Liver (tissue), 9 donors: Measurements from ENCODE around the gene CHSY1. TPM values are rescaled to one million over a fixed set of nuclear protein-coding genes. Genes with fewer than 3 reads are reported as not detected.
"Not testable (repeated sequence)": the region's sequence is repeated elsewhere in the genome, so short reads cannot be mapped to it uniquely, and the experiment has no call there.

Experiments
- DNase-seq: peaks from one replicate; pipeline ENCODE4 v3.0.0-alpha.2; 2017; ENCODE audit warnings: low spot score
- H3K27ac ChIP-seq, 2 donors: one replicate each; pipeline ENCODE4 v1.7.0; 2013; ENCODE audit warnings: inconsistent platforms in 2 of 2, low read length in 2 of 2, control low read depth in 1 of 2, low read depth in 1 of 2, mild to moderate bottlenecking in 1 of 2
- H3K27me3 ChIP-seq, 4 donors: one replicate each; pipeline versions ENCODE4 v1.6.1 to v1.7.0; 2013; ENCODE audit warnings: low read length in 3 of 4, inconsistent platforms in 1 of 4, mild to moderate bottlenecking in 1 of 4, moderate library complexity in 1 of 4; ENCODE audit not compliant: control insufficient read depth in 4 of 4, insufficient read depth in 4 of 4
- H3K36me3 ChIP-seq, 4 donors: one replicate each; pipeline versions ENCODE4 v1.6.1 to v1.7.0; 2013; ENCODE audit warnings: low read length in 3 of 4, mild to moderate bottlenecking in 3 of 4, low read depth in 1 of 4, moderate library complexity in 1 of 4; ENCODE audit not compliant: control insufficient read depth in 4 of 4, insufficient read depth in 3 of 4
- H3K4me1 ChIP-seq, 4 donors: one replicate each; pipeline versions ENCODE4 v1.6.1 to v1.7.0; 2013; ENCODE audit warnings: low read length in 3 of 4, mild to moderate bottlenecking in 3 of 4, moderate library complexity in 1 of 4; ENCODE audit not compliant: control insufficient read depth in 4 of 4, insufficient read depth in 4 of 4
- H3K4me3 ChIP-seq, 3 donors: one replicate each; pipeline versions ENCODE4 v1.6.1 to v1.7.0; 2013; ENCODE audit warnings: low read length in 3 of 3, control low read depth in 1 of 3, low read depth in 1 of 3, mild to moderate bottlenecking in 1 of 3
- H3K9ac ChIP-seq, 2 donors: one replicate each; pipeline ENCODE4 v1.7.0; 2013; ENCODE audit warnings: low read length in 2 of 2, mild to moderate bottlenecking in 2 of 2, moderate library complexity in 2 of 2, control low read depth in 1 of 2, low read depth in 1 of 2
- H3K9me3 ChIP-seq, 4 donors: one replicate each; pipeline versions ENCODE4 v1.6.1 to v1.7.0; 2013; ENCODE audit warnings: low read length in 3 of 4; ENCODE audit not compliant: control insufficient read depth in 4 of 4
- ATF3 ChIP-seq: IDR thresholded peaks from 2 replicates; pipeline ENCODE4 v1.6.1; 2016; ENCODE audit warnings: antibody characterized with exemption
- EGR1 ChIP-seq, 2 donors: IDR thresholded peaks; 2 replicates each; pipeline ENCODE4 v1.6.1; 2016 to 2018; ENCODE audit warnings: antibody characterized with exemption in 2 of 2, low read depth in 2 of 2
- FOXA1 ChIP-seq: IDR thresholded peaks from 2 replicates; pipeline ENCODE4 v1.6.1; 2016; ENCODE audit warnings: antibody characterized with exemption
- FOXA2 ChIP-seq: IDR thresholded peaks from 2 replicates; pipeline ENCODE4 v1.6.1; 2016; ENCODE audit warnings: antibody characterized with exemption
- GABPA ChIP-seq, 2 donors: IDR thresholded peaks in 1 of 2; conservative IDR thresholded peaks in 1 of 2; 2 replicates each; pipeline ENCODE4 v1.6.1; 2016; ENCODE audit warnings: antibody characterized with exemption in 2 of 2, mild to moderate bottlenecking in 1 of 2, moderate library complexity in 1 of 2
- HNF4A ChIP-seq, 2 donors: conservative IDR thresholded peaks; 2 replicates each; pipeline ENCODE4 v1.6.1; 2016; ENCODE audit warnings: antibody characterized with exemption in 2 of 2, mild to moderate bottlenecking in 2 of 2
- JUND ChIP-seq, 2 donors: IDR thresholded peaks; 2 replicates each; pipeline ENCODE4 v1.6.1; 2016; ENCODE audit warnings: antibody characterized with exemption in 2 of 2
- NR2F2 ChIP-seq: IDR thresholded peaks from 2 replicates; pipeline ENCODE4 v1.6.1; 2016; ENCODE audit warnings: antibody characterized with exemption
- RAD21 ChIP-seq, 2 donors: IDR thresholded peaks; 2 replicates each; pipeline ENCODE4 v1.6.1; 2016; ENCODE audit warnings: antibody characterized with exemption in 2 of 2, mild to moderate bottlenecking in 2 of 2
- REST ChIP-seq: IDR thresholded peaks from 2 replicates; pipeline ENCODE4 v1.6.1; 2016; ENCODE audit warnings: antibody characterized with exemption, mild to moderate bottlenecking
- RXRA ChIP-seq, 2 donors: IDR thresholded peaks; 2 replicates each; pipeline ENCODE4 v1.6.1; 2017 to 2018; ENCODE audit warnings: antibody characterized with exemption in 2 of 2, mild to moderate bottlenecking in 1 of 2
- TAF1 ChIP-seq: conservative IDR thresholded peaks from 2 replicates; pipeline ENCODE4 v1.6.1; 2016; ENCODE audit warnings: antibody characterized with exemption, mild to moderate bottlenecking
- YY1 ChIP-seq: IDR thresholded peaks from 2 replicates; pipeline ENCODE4 v1.6.1; 2016; ENCODE audit warnings: antibody characterized with exemption, mild to moderate bottlenecking
- ZBTB33 ChIP-seq: IDR thresholded peaks from 2 replicates; pipeline ENCODE4 v1.6.1; 2016; ENCODE audit warnings: antibody characterized with exemption
- WGBS: extraction: QIAGEN DNeasy Blood & Tissue Kit; methylation state at CpG from one replicate; pipeline ENCODE4 v1.1.7; 2013; 5-methylcytosine and 5-hydroxymethylcytosine counted together
- polyA plus RNA-seq, 2 donors: library from polyadenylated mRNA; stranded (reverse) in 1 of 2; unstranded in 1 of 2; fragments of 200-250 nt in 1 of 2; fragments of >200 nt in 1 of 2; fragmentation: Nextera tagmentation in 1 of 2; extraction: Ambion mirVana in 1 of 2; gene quantifications; one replicate each; pipeline versions ENCODE4 v1.2.1 to v1.2.3, GENCODE V29; 2013 to 2015
- total RNA-seq, 2 donors: library from RNA; depleted of rRNA; stranded (reverse); fragments of >200 nt; gene quantifications; one replicate each; pipeline ENCODE4 v1.2.3, GENCODE V29; 2014
- TF ChIP-seq, protein P1 (sequence below): IDR thresholded peaks from 2 replicates; pipeline ENCODE4 v1.6.1; 2016; ENCODE audit warnings: antibody characterized with exemption
- TF ChIP-seq, protein P2 (sequence below): fragments of 150-350 bp; IDR thresholded peaks from 2 replicates; pipeline ENCODE4 v1.5.1; 2017; ENCODE audit warnings: improper control_type of control experiment, low read depth, low read length; ENCODE audit not compliant: missing input control
- donor health status: healthy.
- donor health status: healthy.
- donor health status: healthy.
- donor health status: healthy.
- donor health status: healthy.

CHSY1 gene
- total and polyA plus RNA-seq, 4 donors = 1.4 to 12.3 (median 6.6) TPM

- not testable (repeated sequence) for H3K36me3 ChIP-seq, H3K27me3 ChIP-seq, H3K4me1 ChIP-seq, H3K4me3 ChIP-seq, H3K9ac ChIP-seq, H3K9me3 ChIP-seq, H3K27ac ChIP-seq, DNase-seq
- WGBS = 96% methylated on average over 6 of the region's 6 CpGs
Observed at GRCh38 chr15:101214435-101215097, 37.3 kb downstream of the CHSY1 start.

DNA sequence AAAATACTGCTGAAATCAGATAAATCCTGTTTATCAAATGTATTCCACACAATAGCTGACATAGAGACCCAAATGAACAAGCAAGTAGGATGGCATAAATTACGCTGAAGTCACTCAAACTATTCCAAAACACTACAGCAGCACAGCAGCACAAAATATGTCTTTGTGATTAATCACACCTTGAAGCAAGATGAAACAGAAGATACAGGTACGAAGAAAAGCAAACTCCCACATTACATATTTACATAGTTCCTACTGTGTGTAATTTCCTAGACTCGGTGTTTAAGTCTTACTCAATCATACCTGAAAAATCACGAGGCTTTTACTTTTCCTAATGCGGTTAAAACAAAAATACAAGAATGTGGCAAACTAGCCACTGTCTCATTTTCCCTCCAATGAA, 38.3 kb downstream of the CHSY1 start:
- H3K4me1 ChIP-seq = peaks cover 0 to 2% (median 0%) of the 10 kb centered on the region in 4 donors
- H3K36me3 ChIP-seq = no peaks in the 10 kb centered on the region
- 93% methylated on average over 5 of the region's 5 CpGs for WGBS
- no peaks in the 10 kb centered on the region for H3K27me3 ChIP-seq
- no peak for DNase-seq
- H3K9me3 ChIP-seq = no peaks in the 10 kb centered on the region
- H3K9ac ChIP-seq = no peak overlapping the region
- TF ChIP-seq ATF3 (no peak), RAD21 (IDR thresholded peaks at IDR 0.05) (no peak), RXRA (IDR thresholded peaks at IDR 0.05) (no peak), FOXA2 (no peak), YY1 (no peak), NR2F2 (no peak), HNF4A (conservative IDR thresholded peaks at IDR 0.05) (no peak), FOXA1 (no peak), JUND (IDR thresholded peaks at IDR 0.05) (no peak), TAF1 (no peak), ZBTB33 (no peak), GABPA (IDR thresholded peaks at IDR 0.05 in 1 of 2, conservative IDR thresholded peaks at IDR 0.05 in 1 of 2) (no peak), REST (no peak), EGR1 (IDR thresholded peaks at IDR 0.05; ENCODE audit: low read depth in 2 of 2) (no peak)
- TF ChIP-seq, protein P1, sequence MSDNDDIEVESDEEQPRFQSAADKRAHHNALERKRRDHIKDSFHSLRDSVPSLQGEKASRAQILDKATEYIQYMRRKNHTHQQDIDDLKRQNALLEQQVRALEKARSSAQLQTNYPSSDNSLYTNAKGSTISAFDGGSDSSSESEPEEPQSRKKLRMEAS = no peak
- TF ChIP-seq, protein P2, sequence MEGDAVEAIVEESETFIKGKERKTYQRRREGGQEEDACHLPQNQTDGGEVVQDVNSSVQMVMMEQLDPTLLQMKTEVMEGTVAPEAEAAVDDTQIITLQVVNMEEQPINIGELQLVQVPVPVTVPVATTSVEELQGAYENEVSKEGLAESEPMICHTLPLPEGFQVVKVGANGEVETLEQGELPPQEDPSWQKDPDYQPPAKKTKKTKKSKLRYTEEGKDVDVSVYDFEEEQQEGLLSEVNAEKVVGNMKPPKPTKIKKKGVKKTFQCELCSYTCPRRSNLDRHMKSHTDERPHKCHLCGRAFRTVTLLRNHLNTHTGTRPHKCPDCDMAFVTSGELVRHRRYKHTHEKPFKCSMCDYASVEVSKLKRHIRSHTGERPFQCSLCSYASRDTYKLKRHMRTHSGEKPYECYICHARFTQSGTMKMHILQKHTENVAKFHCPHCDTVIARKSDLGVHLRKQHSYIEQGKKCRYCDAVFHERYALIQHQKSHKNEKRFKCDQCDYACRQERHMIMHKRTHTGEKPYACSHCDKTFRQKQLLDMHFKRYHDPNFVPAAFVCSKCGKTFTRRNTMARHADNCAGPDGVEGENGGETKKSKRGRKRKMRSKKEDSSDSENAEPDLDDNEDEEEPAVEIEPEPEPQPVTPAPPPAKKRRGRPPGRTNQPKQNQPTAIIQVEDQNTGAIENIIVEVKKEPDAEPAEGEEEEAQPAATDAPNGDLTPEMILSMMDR = no peak
- no peak overlapping the region for H3K27ac ChIP-seq
- no peak overlapping the region for H3K4me3 ChIP-seq
